ENCODE data around the gene CX3CL1.

- no peak for TF ChIP-seq POLR2A (IDR thresholded peaks at IDR 0.05)
- TF ChIP-seq CTCF (IDR thresholded peaks at IDR 0.05) = no peak
- no peak for TF ChIP-seq EP300 (IDR thresholded peaks at IDR 0.05; ENCODE audit: low read depth)
- TF ChIP-seq POLR2AphosphoS5 (IDR thresholded peaks at IDR 0.05) = no peak
Observed at GRCh38 chr16:57430955-57431354, 58.7 kb downstream of the CX3CL1 start.
